Adrenal gland (tissue), 12 donors: ENCODE data around the gene CASS4. TPM values are rescaled to one million over a fixed set of nuclear protein-coding genes. Genes with fewer than 3 reads are reported as not detected.

Experiments used
- DNase-seq, 7 donors: peaks; one replicate each; pipeline ENCODE4 v3.0.0-alpha.2; 2019 to 2020
- H3K27ac ChIP-seq, 5 donors: fragments of 200-600 bp; sonication (generic) in 4 of 5; 1 replicate in 3 of 5; 2 replicates in 2 of 5; pipeline versions ENCODE4 v1.5.1 to v1.8.0; 2016 to 2020; ENCODE audit warnings: mild to moderate bottlenecking in 1 of 5
- H3K27me3 ChIP-seq: fragments of 200-600 bp; 2 replicates; pipeline ENCODE4 v1.8.0; 2021
- H3K36me3 ChIP-seq, 2 donors: fragments of 200-600 bp; replicated peaks in 1 of 2; 1 replicate in 1 of 2; 2 replicates in 1 of 2; pipeline versions ENCODE4 v1.5.1 to v1.8.0; 2018 to 2022
- H3K4me1 ChIP-seq, 2 donors: fragments of 200-600 bp; replicated peaks in 1 of 2; 1 replicate in 1 of 2; 2 replicates in 1 of 2; pipeline versions ENCODE4 v1.5.1 to v1.8.0; 2018 to 2021
- H3K4me3 ChIP-seq, 4 donors: fragments of 200-600 bp; sonication (generic) in 3 of 4; one replicate each; pipeline ENCODE4 v1.5.1; 2016 to 2018
- H3K9me3 ChIP-seq, 3 donors: fragments of 200-600 bp; sonication (generic) in 1 of 3; replicated peaks in 1 of 3; 1 replicate in 2 of 3; 2 replicates in 1 of 3; pipeline versions ENCODE4 v1.5.1 to v1.8.0; 2016 to 2021
- CTCF ChIP-seq, 6 experiments: fragments of 450-650 bp in 4 of 6; fragments of 200-600 bp in 2 of 6; sonication (generic) in 1 of 6; IDR thresholded peaks; 1 replicate in 5 of 6; 2 replicates in 1 of 6; pipeline versions ENCODE4 v1.5.1 to v1.8.0; 2016 to 2021; ENCODE audit warnings: antibody characterized with exemption in 6 of 6, mild to moderate bottlenecking in 2 of 6, moderate library complexity in 1 of 6
- POLR2A ChIP-seq, 2 donors: fragments of 450-650 bp; IDR thresholded peaks; one replicate each; pipeline ENCODE4 v1.6.1; 2017; ENCODE audit warnings: antibody characterized with exemption in 2 of 2, mild to moderate bottlenecking in 2 of 2, moderate library complexity in 1 of 2
- WGBS, 4 donors: extraction: QIAGEN DNeasy Blood & Tissue Kit in 2 of 4; methylation state at CpG; one replicate each; pipeline versions ENCODE4 v1.1.5 to v1.1.7; 2013 to 2017; 5-methylcytosine and 5-hydroxymethylcytosine counted together
- intact Hi-C, 2 donors: fragments of 100-400 bp; cut with DNase I; formaldehyde crosslinking; loops; one replicate each; pipeline versions ENCODE4 v1.14.1 to v1.15.0; 2022 to 2023
- polyA plus RNA-seq, 3 donors: library from polyadenylated mRNA; stranded (reverse); fragments of 200-250 nt in 2 of 3; fragments of 350-450 nt in 1 of 3; fragmentation: Illumina TruSeq in 1 of 3; extraction: RNeasy Lipid Tissue Mini Kit (QIAGEN cat#74804) in 1 of 3; gene quantifications; one replicate each; pipeline ENCODE4 v1.2.3, GENCODE V29; 2013 to 2014
- total RNA-seq, 9 donors: library from RNA; depleted of rRNA in 4 of 9; stranded (reverse); fragments of >200 nt in 4 of 9; fragments of 120-200 nt in 1 of 9; fragmentation: NEBNext Ultra II Directional in 1 of 9; extraction: Animal tissue kit (Norgen Biotek cat#: 25700) in 1 of 9; gene quantifications; one replicate each; pipeline versions ENCODE4 v1.1.0 to v1.2.4, GENCODE V29; 2013 to 2023
- donor health status: healthy with polysubstance abuse.
- donor health status: Bipolar disorder and iron deficiency.
- donor health status: DM: yes; HTN: yes; CAD: no.
- donor health status: DM: no; HTN: no; CAD: no.
- donor health status: DM: no; HTN: no; CAD: no.
- donor health status: DM: yes; HTN: yes; CAD: no.

Gene CASS4
- total and polyA plus RNA-seq, 12 donors, result 0.37 to 4.7 (median 1.4) TPM

GRCh38 chr20:56438284-56438683, 26.2 kb downstream of the CASS4 start:
- Histone ChIP-seq H3K4me3 (no peak overlapping the region), H3K27me3 (no peaks in the 10 kb centered on the region), H3K27ac (no peak overlapping the region), H3K9me3 (no peaks in the 10 kb centered on the region), H3K4me1 (no peaks in the 10 kb centered on the region), H3K36me3 (no peaks in the 10 kb centered on the region)
- no peak for DNase-seq
- 91 to 99% (median 96%) methylated on average over 4 of the region's 4 CpGs for WGBS, 4 donors
- TF ChIP-seq POLR2A (IDR thresholded peaks at IDR 0.05) (no peak), CTCF (IDR thresholded peaks at IDR 0.05) (no peak)
- intact Hi-C loops, result no loop called here

- DNase-seq, result peak in 1 of 7 donors; percentile 25
- Histone ChIP-seq H3K4me3 (no peak overlapping the region), H3K36me3 (no peaks in the 10 kb centered on the region), H3K4me1 (no peaks in the 10 kb centered on the region), H3K9me3 (no peaks in the 10 kb centered on the region), H3K27me3 (no peaks in the 10 kb centered on the region), H3K27ac (peak overlapping the region in 1 of 5 donors; percentile 40)
- intact Hi-C loops, result no loop called here
- 43 to 59% (median 57%) methylated on average over 5 of the region's 5 CpGs for WGBS, 4 donors
- no peak for TF ChIP-seq CTCF (IDR thresholded peaks at IDR 0.05)
- no peak for TF ChIP-seq POLR2A (IDR thresholded peaks at IDR 0.05)
These were observed 27.8 kb downstream of the CASS4 start for GRCh38 chr20:56439771-56440291.

GRCh38 chr20:56440346-56441007, 28.4 kb downstream of the CASS4 start:
- H3K9me3 ChIP-seq, result no peaks in the 10 kb centered on the region
- H3K36me3 ChIP-seq, result no peaks in the 10 kb centered on the region
- H3K27ac ChIP-seq, result peak overlapping the region in 1 of 5 donors; percentile 40
- no peaks in the 10 kb centered on the region for H3K4me1 ChIP-seq
- no peak for TF ChIP-seq CTCF (IDR thresholded peaks at IDR 0.05)
- no peak for TF ChIP-seq POLR2A (IDR thresholded peaks at IDR 0.05)
- intact Hi-C loops, result no loop called here
- peaks cover 1% of the 10 kb centered on the region for H3K27me3 ChIP-seq
- H3K4me3 ChIP-seq, result no peak overlapping the region
- WGBS, 4 donors, result 54 to 63% (median 59%) methylated on average over 4 of the region's 4 CpGs
- no peak for DNase-seq

- Histone ChIP-seq H3K4me1 (no peaks in the 10 kb centered on the region), H3K4me3 (no peak overlapping the region), H3K36me3 (no peaks in the 10 kb centered on the region), H3K27me3 (peaks cover 10% of the 10 kb centered on the region), H3K27ac (no peak overlapping the region), H3K9me3 (no peaks in the 10 kb centered on the region)
- 74 to 85% (median 81%) methylated on average over 11 to 17 of the region's 17 CpGs for WGBS, 4 donors
- DNase-seq, result no peak
- no peak for TF ChIP-seq POLR2A (IDR thresholded peaks at IDR 0.05)
- TF ChIP-seq CTCF (IDR thresholded peaks at IDR 0.05), result no peak
- intact Hi-C loops, result no loop called here
These were observed 30.6 kb downstream of the CASS4 start for GRCh38 chr20:56442389-56443365.
